NCI-H82 treated with DMSO at 0.1 percent for 48 hours (cell line): ENCODE results near the gene UQCC2.

ENCODE experiments used
- DNase-seq: peaks from one replicate; lab custom pipeline; 2025; ENCODE audit not compliant: unreplicated experiment; lab: John Stamatoyannopoulos, UW

UQCC2 gene

DNA sequence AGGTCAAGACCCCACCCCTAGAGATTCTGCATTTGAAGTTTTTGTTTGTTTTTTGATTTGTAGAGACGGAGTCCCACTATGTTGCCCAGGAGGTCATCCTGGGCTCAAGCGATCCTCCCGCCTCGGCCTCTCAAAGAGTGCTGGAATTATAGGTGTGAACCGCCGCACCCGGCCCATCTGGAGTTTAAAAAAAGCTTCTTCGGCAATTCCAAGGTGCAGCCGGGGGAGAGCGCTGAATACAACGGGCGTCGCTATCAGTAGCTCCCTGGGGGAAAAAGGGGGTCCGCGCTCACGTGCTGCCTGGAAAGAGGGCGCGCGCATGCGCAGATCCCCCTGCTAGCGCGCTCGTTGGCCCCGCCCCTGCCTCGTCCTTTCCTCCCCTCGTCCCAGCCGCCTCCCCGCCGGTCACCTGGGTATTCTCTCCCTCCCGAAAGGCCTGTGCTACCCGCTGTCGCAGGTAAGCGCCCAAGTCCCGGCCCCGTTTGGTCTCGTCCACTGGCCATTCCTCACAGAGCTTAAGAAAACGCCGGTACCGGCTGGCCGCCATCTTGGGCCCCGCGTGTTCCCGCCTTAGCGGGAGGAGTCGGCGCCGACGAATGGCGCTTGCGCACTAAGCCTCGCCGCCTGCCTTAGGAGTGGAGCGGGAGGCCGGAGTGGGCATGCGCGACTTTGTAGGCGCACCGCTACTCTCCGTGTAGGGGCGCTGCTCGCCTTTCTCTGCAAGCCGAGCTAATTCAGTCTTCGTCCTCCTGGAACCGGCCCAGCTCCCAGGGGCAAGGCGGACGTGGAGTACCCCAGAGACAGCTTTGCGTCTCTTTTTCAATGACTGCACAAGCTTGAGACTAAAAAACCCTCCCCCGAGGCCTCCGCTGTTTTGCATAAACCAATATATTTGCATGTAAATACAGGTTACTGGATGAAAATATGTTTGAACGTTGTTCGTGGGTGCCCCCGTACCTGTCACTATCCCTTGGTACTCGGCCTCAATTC, at the start of gene UQCC2:
UQCC2 (minus strand) TSS at position 561 of the 990 bp plus-strand sequence; CDS start at position 547, 14 bp downstream.
- peak; percentile 90 for DNase-seq

DNA sequence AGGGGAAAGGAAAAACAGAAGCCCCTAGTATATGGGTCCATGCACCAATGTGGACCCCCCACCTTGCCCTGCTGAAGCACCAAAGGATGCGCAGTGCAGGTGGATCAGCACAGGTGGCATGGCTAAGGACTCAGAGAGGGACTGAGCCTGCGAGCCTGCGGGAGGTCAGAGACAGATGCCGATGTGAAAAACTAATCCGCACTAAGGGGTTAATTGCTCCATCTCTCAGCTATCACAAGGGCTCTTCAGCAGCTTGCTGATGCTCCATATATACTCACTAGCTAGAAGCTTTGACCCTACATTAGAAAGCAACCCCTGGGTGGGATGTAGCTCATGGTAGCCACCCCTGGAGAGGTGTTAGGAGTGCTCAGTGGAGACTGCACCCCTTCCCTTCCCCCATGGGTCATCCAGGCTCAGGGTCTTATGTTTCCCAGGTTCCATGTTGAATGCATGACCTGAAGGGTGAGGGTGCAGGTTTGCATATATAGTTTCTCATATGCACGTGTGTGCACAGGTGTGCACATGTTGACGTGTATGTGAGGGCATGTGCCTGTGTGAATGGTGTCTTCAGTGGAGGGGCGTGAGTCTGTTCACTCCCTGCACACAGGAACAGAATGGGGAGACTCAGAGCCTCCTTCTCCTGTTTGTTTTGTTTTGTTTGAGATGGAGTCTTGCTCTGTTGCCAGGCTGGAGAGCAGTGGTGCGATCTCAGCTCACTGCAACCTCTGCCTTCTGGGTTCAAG, 48.6 kb upstream of the UQCC2 start:
- peak; percentile 36 for DNase-seq

DNA sequence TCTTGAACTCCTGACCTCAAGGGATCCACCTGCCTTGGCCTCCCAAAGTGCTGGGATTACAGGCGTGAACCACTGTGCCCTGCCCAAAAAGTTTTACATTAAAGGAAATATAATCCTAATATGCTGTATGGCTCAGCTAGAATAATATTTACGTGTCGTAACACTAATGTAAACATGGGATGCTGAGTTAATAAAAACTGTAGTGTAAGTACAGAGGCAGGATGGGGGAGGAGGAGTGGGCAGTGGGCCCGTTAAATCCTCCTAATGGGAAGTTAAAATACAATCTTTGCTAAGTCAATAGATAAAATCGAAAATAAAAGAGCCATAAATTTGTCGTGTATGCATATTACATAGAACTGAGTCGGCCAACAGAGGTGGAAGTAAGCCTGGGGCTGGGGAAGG, 47.3 kb upstream of the UQCC2 start:
- no peak for DNase-seq

DNA sequence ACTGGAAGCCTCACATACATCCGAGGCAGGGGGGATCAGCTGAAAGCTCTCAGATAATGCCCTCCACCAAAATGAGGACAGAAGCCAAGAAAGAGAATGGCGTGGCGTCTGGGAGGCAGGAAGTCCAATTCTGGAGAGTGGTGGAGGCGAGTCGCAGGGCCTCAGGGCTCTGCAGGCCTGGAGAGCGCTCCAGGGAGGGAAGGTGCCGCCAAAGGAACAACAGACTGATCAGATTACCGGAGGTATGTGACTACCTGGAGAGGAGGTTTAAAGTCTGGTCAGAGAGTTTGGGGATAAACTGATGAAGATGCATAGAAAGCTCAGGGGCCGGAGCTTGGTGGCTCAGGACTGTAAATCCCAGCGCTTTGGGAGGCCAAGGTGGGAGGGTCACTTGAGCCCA, 46.4 kb upstream of the UQCC2 start:
- DNase-seq = no peak

DNA sequence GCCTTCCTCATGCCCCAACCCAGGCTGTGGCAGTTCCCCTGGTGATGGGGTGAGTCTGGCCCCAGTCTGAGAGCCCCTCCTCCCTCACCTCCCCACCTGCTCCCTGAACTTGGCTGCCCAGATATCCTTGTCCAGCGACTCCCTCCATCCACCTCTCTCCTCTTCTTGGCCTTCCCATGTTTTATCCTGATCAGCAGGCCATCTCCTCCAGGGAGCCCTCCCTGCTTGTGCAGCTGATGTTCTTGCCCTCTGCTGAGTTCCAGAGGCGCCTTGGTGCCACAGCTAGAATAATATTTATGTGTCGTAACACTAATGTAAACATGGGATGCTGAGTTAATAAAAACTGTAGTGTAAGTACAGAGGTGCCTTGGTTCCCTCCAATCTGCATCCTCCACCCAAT, 45.6 kb upstream of the UQCC2 start:
- DNase-seq = no peak

DNA sequence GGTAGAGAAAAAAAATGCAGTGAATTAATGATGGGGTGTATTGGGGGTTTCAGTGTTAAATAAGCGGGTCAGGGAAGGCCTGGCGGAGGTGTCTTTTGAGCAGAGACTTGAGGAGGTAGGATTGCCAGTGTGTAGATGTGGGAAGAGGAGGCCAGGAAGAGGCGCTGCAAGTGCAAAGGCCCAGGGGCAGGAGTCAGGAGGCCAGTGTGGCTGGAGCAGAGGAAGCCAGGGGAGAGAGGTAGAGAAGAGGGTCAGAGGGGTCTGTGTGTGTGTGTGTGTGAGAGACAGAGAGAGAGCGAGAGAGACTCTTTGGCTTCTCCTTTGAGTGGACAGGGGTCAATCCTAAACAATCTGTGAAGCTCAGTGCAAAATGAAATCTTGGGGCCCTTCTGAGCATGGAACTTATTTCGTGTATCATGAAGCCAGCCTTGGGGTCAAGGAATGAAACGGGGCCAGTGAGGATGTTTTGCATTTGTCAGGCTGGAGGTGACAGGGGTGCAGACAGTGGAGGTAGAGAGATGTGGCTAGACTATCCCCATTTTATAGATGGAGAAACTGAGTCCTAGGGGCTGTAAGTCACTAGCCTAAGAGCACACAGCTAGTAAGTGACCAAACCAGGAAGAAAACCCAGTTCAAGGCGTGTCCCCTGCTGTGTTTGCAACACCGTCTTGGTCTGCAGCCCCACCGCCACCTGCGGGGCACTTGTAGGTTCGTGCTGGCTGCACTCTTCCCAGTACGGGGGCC, 44.9 kb upstream of the UQCC2 start:
- DNase-seq = no peak

DNA sequence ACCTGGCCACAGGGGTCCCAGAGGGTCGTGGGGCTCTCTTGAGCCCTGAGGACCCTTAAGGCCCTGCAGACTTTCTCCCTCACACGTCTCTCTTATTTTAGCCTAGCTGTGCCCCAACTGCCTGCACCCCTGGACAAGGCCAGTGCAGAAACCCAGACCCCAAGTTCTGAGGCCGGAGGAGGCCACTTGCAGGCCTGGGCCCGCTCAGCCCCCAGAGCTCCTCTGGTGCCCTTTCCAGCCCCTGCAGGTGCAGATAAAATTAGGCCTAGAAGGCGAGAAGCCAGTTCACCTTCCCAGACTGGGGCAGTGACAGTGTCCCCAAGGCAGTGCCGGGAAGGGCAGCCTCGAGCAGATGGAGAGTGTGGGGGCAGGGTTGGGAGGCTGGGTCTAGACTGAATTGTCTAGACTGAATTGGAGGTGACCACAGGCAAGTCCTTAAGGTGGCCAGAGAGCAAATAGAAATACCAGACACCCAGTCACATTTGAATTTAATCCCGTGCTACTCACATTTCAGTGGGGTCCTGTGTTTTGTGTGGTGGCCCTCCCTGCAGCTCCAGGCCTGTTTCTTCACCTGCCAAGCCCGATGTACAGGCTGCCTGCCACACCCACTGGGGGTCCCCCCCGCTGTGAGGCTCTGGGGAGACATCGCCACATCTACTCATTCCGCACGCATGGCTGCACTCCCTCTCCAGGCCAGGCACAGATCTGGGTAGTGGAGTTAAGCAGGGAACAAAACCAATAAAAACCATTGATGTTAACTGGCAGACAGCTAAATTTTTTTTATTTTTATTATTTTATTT, 43.8 kb upstream of the UQCC2 start:
- DNase-seq = no peak

DNA sequence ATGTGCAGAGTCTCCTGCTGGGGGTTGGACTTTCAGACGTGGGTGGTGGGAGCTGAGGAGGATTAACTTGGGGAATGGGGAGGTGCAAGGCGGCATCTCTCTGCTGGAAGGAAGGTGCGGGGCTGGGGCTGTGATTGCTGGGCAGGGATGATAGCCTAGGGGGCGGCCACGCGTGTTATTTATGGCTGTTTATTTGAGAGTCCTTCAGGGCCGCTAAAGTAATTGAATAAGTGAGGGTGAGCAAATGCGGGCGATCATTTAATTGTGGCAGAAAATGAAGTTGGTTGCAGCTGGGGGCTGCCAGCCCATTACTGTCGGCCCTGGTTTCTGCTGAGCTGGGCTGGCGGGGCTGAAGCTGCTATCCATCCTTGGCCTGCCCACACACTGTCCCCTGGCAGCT, 42.7 kb upstream of the UQCC2 start:
- DNase-seq = no peak

DNA sequence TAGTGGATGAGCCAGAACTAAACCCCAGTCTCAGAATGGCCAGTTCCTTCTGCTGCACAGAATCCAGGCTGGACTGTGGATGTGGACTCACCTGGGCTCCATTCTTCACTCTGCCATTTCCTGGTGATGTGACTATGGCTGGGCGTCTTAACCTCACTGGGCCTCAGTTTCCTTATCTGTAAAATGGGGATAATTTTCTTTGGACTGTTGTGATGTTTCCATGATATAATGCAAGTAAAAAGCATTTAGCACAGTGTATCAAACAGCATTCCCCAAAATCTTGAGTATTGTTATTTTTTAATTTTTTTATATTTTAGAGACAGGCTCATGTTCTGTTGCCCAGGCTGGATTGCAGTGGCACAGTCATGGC, 41.1 kb upstream of the UQCC2 start:
- DNase-seq = no peak

DNA sequence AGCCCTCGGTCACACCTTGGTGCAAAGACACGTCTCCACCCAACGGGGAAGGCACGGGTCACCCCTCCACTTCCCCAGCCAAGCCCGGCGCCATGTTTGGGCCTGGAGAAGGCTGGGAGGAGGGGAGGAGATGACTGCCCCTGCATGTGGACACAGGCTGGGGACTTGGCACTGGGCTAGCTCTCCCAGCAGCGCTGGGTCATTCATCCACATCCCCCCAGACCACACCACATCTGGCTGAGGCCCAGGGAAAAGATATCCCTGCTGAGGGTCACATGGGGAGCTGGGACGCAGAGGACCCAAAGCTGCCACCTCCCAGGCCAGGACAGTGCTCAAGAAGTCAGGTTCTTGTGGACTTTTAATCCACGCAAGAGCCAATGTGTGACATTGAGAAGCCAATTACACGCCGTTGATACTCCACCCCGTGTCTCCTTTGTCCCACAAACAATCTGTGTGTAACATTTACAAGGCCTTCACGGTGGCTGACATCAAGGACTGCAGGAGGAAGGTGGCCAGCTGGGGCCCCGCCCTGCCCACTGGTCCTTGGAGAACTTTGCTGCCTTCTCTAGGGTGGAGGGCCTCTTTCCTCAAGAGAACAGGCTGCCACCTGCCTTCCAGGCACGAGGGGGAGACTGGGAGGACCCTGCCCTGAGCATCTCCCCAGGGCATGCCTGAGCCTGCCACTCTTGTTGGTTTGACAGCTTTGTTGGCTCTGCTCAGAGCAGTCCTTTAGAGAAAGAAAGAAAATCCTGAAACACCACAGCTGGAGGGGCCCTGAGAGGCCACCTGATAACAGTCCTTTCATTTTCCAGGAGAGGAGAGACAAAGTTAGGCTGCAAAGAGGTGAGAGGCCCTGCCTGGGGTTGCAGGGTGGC, 40.5 kb upstream of the UQCC2 start:
- DNase-seq = no peak

DNA sequence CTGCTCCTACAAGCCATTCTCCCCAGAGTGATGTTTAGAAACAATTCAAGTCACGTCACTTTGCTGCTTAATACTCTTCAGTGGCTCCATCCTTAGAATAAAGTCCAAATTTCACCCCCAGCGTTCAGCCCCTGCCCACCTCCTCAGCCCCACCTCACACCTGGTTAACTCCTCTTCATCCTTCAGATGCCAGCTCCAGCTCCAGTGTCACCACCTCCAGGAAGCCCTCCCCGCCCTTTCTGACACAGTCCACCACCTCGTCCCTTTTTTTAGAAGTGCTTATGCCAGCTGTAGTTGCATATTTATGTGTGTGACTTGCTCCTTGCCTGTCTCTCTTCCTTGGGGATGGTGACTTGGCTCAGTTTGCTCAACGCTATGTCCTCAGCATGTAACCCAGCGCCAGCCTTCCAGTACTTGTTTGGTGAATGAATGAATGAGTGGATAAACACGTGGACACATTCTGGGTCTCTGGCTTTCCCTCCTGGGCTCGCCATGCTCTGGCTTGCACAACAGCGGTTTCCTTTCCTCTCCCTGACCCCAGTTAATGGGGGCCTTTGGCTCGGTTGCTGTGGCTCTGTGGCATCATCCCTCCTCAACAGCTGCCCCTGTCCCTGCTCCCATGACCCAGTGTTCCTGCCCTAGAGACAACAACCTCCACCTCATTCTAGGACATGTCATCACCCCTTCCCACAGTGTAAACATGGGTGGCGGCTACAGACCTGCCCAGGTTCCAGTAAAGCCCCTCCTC, 38.9 kb upstream of the UQCC2 start:
- no peak for DNase-seq

DNA sequence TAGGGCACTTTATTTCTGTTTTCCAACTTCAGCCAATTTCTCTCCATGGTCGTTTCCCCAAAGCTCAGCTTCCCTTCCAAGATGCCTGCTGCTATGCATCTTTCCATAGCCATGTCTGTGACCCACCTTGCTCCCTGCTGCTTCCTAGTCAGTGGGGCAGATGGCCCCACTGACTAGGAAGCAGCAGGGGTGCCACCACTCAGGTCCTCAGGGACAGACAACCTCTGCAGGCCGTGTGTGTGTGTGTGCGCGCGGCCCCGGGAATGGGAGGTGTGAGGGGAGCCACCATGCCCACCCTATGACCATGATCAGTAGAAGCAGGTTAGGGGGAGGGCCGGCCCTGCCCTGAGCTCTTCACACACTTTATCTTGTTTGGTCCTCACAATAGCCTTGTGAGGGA, 37.9 kb upstream of the UQCC2 start:
- no peak for DNase-seq

DNA sequence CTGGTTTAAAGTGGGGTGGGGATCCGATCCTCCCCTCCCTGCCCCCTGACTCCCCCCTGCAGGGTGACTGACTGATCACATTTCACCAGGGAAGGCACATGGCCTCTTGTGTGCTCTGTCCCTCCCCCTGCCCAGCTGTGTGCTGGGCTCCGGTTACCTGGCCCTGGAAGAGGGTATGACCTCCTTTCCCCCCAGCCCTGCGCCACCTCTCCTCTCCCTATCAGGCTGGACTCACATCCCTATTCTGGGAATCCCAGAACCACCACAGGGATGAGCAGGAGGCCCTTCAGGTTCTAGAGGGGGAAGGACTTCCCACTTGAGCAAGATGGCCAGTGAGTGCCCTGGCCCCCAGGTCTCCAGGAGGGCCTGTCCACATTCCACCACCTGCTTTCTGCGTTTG, 37.3 kb upstream of the UQCC2 start:
- no peak for DNase-seq

DNA sequence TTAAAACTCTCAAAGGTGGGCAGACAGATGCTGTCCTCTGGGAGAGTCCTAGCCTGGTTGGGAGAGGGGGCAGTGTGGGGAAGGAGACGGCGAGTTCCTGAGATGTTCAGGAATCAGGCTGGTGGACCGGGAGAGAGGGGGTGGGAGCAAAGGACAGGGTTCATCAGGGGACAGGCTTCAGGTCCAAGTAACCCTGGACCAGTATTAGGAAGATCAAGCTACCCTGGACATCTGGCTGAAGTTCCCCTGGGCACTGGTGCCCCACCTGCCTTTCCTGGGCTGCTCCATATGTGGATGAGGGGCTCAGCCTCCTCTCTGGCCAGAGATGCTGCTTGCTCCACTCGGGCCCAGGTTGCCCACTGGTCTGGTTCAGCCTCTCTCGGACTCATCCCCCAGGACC, 36.3 kb upstream of the UQCC2 start:
- no peak for DNase-seq

DNA sequence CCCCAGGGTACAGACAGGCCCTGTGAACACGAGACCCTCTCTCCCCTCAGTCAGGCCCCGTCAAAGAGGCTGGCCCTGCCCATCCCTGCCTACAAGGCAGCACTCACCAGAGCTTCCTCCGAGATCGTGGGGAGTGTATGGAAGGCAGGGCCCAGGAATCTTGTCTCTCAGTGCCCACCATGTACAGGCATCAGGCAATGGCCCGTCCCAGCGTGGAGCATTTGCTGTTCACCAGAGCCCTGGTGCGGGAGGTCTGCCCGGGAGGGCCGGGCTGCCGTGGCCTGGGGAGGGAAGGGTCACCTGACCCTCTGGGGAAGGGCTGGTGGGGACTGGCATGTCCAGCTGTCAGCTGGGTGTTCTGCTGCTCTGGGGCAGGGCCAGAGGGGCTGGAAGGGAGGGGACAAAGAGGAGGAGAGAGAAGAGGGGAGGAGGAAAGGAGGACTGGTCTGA, 35.2 kb upstream of the UQCC2 start, which contains the start of gene IP6K3:
IP6K3 (minus strand) TSS at position 255 of the 450 bp plus-strand sequence. CDS start 11,429 bp downstream, outside the sequence.
- no peak for DNase-seq

DNA sequence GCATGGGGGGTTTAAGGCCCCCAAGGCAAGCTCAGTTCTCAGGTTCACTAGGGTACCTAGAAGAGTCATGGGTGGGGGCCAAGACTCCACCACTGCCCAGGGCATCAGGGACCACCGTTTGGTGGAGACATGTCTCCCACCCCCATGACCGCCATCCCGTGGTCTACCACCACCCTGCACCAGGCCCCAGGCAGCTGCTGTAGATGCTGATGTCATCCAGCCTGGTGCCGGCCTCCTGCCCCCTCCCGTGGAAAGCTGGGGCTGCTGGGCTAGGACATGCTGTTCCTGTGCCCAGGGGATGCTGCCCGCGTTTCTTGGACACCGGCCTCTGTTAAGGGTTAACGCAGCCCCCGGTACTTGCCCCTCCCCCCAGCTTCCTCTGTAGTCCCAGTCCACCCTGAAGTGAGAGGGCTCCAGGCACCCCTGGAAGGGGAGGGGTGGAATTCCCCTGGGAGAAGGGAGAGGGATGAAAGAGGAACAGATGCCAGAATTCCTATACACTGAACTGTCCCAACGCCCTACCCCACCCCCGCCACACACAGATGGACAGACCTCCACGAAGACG, 34.6 kb upstream of the UQCC2 start:
- peak; percentile 68 for DNase-seq

DNA sequence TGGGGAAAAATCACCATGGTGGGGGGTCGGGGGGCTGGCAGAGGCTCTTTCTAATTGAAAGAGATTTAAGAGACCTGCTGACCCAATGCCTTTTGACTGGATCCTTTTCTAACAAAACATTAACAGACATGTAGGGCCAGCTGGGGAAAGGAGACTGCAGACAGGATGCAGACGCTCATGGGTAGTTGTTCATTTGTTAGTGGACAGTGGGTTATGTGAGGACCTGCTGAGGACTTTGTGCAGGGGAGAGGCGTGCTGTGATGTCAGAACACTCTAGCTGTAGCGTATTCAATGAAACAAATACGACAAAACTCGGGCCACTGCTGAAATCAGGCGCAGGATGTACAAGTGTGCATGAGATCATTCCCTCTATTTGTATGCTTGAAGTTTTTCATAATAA, 34.0 kb upstream of the UQCC2 start:
- no peak for DNase-seq

DNA sequence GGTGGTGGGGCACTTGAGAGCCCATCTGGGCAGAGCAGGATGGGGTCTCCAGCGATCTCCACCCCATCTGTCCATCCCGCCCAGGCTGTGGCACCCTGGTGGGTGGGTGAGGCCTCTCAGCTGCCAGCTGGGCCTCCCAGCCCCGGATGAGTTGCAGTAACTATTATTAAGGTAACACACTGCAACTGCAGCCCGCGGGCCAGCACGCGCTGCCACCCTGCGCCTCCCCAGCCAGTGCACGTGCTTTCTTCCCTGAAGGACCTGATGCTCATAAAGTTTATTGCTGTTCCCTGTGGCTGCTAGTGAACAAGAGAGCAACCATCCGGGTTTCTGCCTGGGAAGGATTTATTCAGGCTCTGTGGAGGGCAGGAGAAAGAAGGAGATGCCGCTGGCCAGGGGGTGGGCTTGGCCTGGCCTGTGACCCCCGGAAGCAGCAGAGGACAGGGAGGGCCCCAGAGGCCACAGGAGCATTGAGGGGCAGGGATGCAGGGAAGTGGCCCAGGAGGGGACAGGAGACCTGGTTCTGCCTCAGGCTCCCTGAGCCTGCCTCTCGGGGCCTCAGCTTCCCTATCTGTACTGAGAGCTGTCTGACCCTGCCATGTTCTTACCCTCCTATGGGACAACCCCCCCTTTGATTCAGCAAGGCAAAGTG, 33.5 kb upstream of the UQCC2 start:
- DNase-seq = no peak
